Gastroesophageal sphincter (tissue), 4 donors: ENCODE data around the gene TMEM60. TPM values are rescaled to one million over a fixed set of nuclear protein-coding genes. Genes with fewer than 3 reads are reported as not detected.

Experiments
- ATAC-seq: fragments of 150-250 bp; one replicate; pipeline ENCODE4 v1.9.1; 2016; ENCODE audit warnings: mild to moderate bottlenecking, moderate library complexity
- H3K27ac ChIP-seq, 4 donors: fragments of 200-600 bp; sonication (generic) in 3 of 4; 1 replicate in 3 of 4; 2 replicates in 1 of 4; pipeline ENCODE4 v1.5.1; 2016 to 2019
- H3K27me3 ChIP-seq: fragments of 200-600 bp; sonication (generic); one replicate; pipeline ENCODE4 v1.5.1; 2019
- H3K36me3 ChIP-seq, 2 donors: fragments of 200-600 bp; sonication (generic); one replicate each; pipeline ENCODE4 v1.5.1; 2019; ENCODE audit warnings: control low read depth in 1 of 2
- H3K4me1 ChIP-seq, 3 donors: fragments of 200-600 bp; sonication (generic); 1 replicate in 2 of 3; 2 replicates in 1 of 3; pipeline ENCODE4 v1.5.1; 2016 to 2019; ENCODE audit warnings: control low read depth in 2 of 3
- H3K4me3 ChIP-seq, 2 donors: fragments of 200-600 bp; sonication (generic); one replicate each; pipeline ENCODE4 v1.5.1; 2019; ENCODE audit warnings: mild to moderate bottlenecking in 1 of 2, moderate library complexity in 1 of 2
- H3K9me3 ChIP-seq, 3 donors: fragments of 200-600 bp; sonication (generic); one replicate each; pipeline ENCODE4 v1.5.1; 2017 to 2019; ENCODE audit warnings: control low read depth in 2 of 3
- EP300 ChIP-seq: sonication (generic); formaldehyde crosslinking; IDR thresholded peaks from one replicate; pipeline ENCODE4 v1.6.1; 2017; ENCODE audit warnings: antibody characterized with exemption, mild to moderate bottlenecking
- POLR2A ChIP-seq, 2 donors: fragments of 450-650 bp; IDR thresholded peaks; one replicate each; pipeline ENCODE4 v1.6.1; 2017; ENCODE audit warnings: antibody characterized with exemption in 2 of 2, mild to moderate bottlenecking in 2 of 2, moderate library complexity in 1 of 2
- POLR2AphosphoS5 ChIP-seq: sonication (generic); formaldehyde crosslinking; IDR thresholded peaks from one replicate; pipeline ENCODE4 v1.6.1; 2017; ENCODE audit warnings: antibody characterized with exemption
- whole genome bisulfite sequencing, 2 donors: methylation state at CpG; one replicate each; pipeline ENCODE4 v1.1.5; 2018; ENCODE audit warnings: low coverage in 1 of 2; 5-methylcytosine and 5-hydroxymethylcytosine counted together
- total RNA-seq, 4 donors: library from RNA; depleted of rRNA; stranded (reverse); fragments of >200 nt; gene quantifications; one replicate each; pipeline ENCODE4 v1.1.0, GENCODE V29; 2016
- TF ChIP-seq, protein P1 (sequence below), 4 experiments: fragments of 200-600 bp in 2 of 4; fragments of 450-650 bp in 2 of 4; sonication (generic) in 1 of 4; IDR thresholded peaks; one replicate each; pipeline ENCODE4 v1.5.1; 2017 to 2019; ENCODE audit warnings: antibody characterized with exemption in 4 of 4, mild to moderate bottlenecking in 2 of 4, moderate library complexity in 2 of 4

Gene TMEM60
- total RNA-seq, 4 donors from 2014 or later: 10.6 to 15.7 (median 13.9) TPM

DNA sequence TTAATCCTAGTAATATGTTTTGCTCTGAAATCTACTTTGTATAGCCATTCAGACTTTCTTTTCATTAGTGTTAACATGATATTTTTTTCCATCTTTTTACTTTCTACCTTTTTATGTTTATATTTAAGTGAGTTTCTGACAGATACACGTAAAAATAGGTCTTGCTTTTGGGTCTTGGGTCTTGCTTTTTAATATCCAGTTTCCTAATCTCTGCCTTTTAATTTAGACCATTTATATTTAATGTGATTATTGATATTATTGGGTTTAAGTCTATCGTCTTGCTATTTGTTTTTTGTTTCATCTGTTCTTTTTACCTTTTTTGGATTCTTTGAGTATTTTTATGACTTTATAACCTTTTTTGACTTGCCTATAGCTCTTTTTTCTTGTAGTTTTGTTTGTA, 8.2 kb upstream of the TMEM60 start:
- H3K36me3 ChIP-seq: no peaks in the 10 kb centered on the region
- peaks cover 0 to 8% (median 0%) of the 10 kb centered on the region in 3 donors for H3K4me1 ChIP-seq
- H3K4me3 ChIP-seq: no peak overlapping the region
- no peak for TF ChIP-seq POLR2A (IDR thresholded peaks at IDR 0.05)
- TF ChIP-seq, protein P1, sequence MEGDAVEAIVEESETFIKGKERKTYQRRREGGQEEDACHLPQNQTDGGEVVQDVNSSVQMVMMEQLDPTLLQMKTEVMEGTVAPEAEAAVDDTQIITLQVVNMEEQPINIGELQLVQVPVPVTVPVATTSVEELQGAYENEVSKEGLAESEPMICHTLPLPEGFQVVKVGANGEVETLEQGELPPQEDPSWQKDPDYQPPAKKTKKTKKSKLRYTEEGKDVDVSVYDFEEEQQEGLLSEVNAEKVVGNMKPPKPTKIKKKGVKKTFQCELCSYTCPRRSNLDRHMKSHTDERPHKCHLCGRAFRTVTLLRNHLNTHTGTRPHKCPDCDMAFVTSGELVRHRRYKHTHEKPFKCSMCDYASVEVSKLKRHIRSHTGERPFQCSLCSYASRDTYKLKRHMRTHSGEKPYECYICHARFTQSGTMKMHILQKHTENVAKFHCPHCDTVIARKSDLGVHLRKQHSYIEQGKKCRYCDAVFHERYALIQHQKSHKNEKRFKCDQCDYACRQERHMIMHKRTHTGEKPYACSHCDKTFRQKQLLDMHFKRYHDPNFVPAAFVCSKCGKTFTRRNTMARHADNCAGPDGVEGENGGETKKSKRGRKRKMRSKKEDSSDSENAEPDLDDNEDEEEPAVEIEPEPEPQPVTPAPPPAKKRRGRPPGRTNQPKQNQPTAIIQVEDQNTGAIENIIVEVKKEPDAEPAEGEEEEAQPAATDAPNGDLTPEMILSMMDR (IDR thresholded peaks at IDR 0.05): no peak
- TF ChIP-seq POLR2AphosphoS5: no peak
- TF ChIP-seq EP300: no peak
- H3K27me3 ChIP-seq: no peaks in the 10 kb centered on the region
- ATAC-seq: no peak
- H3K27ac ChIP-seq: no peak overlapping the region
- H3K9me3 ChIP-seq: peaks cover 0 to 27% (median 0%) of the 10 kb centered on the region in 3 donors
- 93 to 97% methylated on average over 2 of the region's 2 CpGs for WGBS, 2 donors

DNA sequence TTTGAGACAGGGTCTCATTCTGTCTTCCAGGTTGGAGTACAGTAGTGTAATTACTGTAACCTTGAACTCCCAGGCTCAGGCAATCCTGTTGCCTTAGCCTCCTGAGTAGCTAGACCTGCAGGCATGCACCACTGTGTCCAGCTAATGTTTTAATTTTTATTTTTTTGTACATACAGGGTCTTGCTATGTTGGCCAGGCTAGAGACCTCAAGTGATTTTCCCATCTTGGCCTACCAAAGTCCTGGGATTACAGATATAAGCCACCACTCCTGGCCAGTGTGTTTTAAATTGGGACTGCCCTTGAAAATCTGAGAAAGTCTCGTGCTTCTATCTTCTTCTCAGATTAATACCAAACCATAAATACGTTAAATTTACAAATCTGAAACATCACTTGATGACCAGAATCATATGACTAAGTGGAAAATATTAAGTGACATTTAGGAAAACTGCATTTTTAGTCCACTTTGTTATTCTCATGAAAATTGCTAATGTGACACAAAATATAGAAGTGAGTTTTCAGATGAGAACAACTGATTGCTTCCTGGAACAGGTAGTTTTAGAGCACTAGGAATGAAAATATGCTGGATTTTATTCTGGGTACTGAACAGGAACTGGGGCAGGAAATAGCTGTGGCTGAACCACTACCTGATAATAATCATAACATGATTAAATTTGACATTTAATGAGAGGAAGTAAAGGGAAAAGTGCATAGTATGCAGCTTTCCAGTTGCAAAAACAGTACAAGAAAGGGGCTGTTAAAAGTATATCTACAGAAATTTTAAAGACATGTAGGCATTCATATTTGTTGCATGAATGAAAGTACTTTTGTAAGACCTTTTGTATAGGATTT, 4.5 kb upstream of the TMEM60 start:
- H3K36me3 ChIP-seq: no peaks in the 10 kb centered on the region
- peaks cover 0 to 20% (median 0%) of the 10 kb centered on the region in 3 donors for H3K9me3 ChIP-seq
- peaks cover 0 to 26% (median 3%) of the 10 kb centered on the region in 3 donors for H3K4me1 ChIP-seq
- H3K27me3 ChIP-seq: no peaks in the 10 kb centered on the region
- no peak for TF ChIP-seq POLR2A (IDR thresholded peaks at IDR 0.05)
- no peak for TF ChIP-seq EP300
- TF ChIP-seq, protein P1 (IDR thresholded peaks at IDR 0.05): no peak
- TF ChIP-seq POLR2AphosphoS5: no peak
- 80% methylated on average over 2 of the region's 2 CpGs for WGBS, 2 donors
- no peak overlapping the region for H3K4me3 ChIP-seq
- ATAC-seq: no peak
- H3K27ac ChIP-seq: no peak overlapping the region

DNA sequence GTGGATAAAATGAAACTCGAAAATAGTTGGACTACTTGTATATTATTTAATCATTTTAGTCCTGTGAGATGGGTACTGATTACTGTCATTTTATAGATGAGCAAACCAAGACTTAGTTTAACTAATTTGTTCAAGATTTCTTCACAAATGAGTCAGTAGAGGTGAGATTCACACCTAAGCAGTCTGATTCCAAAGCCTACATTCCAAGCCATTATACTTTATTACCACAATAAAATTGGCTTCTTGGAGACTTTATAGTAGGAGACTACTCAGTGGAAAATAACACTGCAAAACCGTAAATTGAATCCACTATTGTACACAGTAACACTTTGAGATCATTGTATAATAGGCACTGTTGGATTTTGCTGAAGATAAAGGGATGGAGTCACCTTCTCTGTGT, 2.5 kb upstream of the TMEM60 start:
- Histone ChIP-seq H3K27ac (no peak overlapping the region), H3K4me3 (no peak overlapping the region), H3K4me1 (peaks cover 0 to 46% (median 7%) of the 10 kb centered on the region in 3 donors), H3K27me3 (no peaks in the 10 kb centered on the region), H3K9me3 (peaks cover 0 to 2% (median 0%) of the 10 kb centered on the region in 3 donors), H3K36me3 (no peaks in the 10 kb centered on the region)
- WGBS, 2 donors: 78 to 79% methylated on average over 2 of the region's 2 CpGs
- no peak for ATAC-seq
- TF ChIP-seq POLR2AphosphoS5 (no peak), EP300 (no peak), POLR2A (IDR thresholded peaks at IDR 0.05) (no peak)
- TF ChIP-seq, protein P1 (IDR thresholded peaks at IDR 0.05): no peak

GRCh38 chr7:77800158-77800557, 1.9 kb upstream of the TMEM60 start:
- no peak for TF ChIP-seq POLR2A (IDR thresholded peaks at IDR 0.05)
- TF ChIP-seq, protein P1 (IDR thresholded peaks at IDR 0.05): no peak
- no peak for TF ChIP-seq POLR2AphosphoS5
- no peak for TF ChIP-seq EP300
- no peak for ATAC-seq
- H3K4me1 ChIP-seq: peaks cover 0 to 49% (median 7%) of the 10 kb centered on the region in 3 donors
- no peaks in the 10 kb centered on the region for H3K9me3 ChIP-seq
- H3K27me3 ChIP-seq: no peaks in the 10 kb centered on the region
- H3K27ac ChIP-seq: peak overlapping the region in 1 of 4 donors; percentile 93
- peak overlapping the region in 1 of 2 donors; percentile 88 for H3K4me3 ChIP-seq
- WGBS, 2 donors: 31 to 45% methylated on average over 4 of the region's 4 CpGs
- peaks cover 0 to 2% of the 10 kb centered on the region in 2 donors for H3K36me3 ChIP-seq
